IPS DF 4.7 (cell line): Measurements from ENCODE around the gene WNT3.

Experiments used
- DNase-seq: peaks from one replicate; pipeline ENCODE4 v3.0.0-alpha.2; 2013; ENCODE audit warnings: low spot score; ENCODE audit errors: extremely low read depth

Gene WNT3

DNA sequence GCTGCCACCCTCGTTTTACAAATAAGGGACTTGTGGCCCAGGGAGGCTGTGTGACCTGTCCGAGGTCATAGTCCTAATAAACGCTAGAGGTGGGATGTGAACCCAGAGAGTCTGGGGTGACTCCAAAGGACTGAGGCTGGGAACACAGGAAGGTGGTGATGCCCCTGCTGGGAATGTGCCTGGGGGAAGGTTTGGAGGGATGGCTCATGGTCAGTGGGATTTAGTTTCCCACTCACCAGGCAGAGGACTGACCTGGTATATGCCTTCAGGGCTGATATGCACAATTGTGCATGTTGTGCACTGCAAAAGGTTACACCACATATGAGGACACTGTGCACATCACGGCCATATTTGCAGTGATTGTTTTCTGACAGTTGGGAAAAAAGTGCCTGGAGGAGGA, 19.0 kb upstream of the WNT3 start:
- DNase-seq = no peak

DNA sequence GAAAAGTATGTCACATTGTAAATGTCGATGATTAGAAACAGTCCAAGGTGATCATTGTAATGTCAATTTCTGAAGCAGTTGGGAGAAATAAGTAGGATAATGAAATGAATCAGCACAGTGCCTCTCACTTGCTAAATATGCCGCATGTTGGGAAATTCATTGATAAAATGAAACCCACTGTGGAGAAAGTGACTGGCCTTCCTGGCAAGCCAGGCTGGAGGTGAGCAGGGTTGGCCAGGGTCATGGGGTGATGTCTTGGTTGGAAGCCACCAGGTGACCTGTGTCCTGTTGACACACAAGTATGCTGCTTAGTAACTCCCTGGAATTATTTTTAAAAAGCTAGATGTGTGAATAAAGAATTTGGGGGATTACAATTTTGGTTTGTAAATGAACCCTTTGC, 18.0 kb upstream of the WNT3 start:
- DNase-seq = no peak

DNA sequence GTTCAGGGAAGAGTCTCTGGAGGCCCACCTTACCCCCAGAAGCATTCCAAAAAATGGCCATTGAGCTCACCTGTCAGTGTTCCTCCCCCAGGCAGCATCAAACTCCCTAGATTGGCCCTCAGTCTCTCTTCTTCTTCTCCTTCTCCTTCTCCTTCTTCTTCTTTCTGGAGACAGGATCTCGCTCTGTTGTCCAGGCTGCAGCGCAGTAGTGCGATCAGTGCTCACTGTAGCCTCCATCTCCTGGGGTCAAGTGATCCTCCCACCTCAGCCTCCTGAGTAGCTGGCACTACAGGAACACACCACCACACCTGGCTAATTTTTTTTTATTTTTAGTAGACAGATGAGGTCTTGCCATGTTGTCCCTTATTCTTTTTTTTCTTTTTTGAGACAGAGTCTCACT, 16.4 kb upstream of the WNT3 start:
- DNase-seq = no peak

DNA sequence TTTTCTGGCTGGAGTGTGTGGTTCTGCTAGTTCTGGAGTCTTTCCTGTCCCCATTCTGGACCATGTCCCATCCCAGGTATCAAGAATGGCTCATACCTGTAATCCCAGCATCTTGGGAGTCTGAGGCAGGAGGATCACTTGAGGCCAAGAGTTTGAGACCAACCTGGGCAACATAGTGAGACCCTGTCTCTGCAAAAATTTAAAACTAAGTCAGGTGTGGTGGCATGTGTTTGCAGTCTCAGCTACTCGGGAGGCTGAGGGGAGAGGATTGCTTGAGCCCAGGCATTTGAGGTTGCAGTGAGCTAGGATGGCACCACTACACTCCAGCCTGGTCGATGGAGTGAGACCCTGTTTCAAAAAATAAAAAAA, 15.3 kb upstream of the WNT3 start:
- DNase-seq = no peak

DNA sequence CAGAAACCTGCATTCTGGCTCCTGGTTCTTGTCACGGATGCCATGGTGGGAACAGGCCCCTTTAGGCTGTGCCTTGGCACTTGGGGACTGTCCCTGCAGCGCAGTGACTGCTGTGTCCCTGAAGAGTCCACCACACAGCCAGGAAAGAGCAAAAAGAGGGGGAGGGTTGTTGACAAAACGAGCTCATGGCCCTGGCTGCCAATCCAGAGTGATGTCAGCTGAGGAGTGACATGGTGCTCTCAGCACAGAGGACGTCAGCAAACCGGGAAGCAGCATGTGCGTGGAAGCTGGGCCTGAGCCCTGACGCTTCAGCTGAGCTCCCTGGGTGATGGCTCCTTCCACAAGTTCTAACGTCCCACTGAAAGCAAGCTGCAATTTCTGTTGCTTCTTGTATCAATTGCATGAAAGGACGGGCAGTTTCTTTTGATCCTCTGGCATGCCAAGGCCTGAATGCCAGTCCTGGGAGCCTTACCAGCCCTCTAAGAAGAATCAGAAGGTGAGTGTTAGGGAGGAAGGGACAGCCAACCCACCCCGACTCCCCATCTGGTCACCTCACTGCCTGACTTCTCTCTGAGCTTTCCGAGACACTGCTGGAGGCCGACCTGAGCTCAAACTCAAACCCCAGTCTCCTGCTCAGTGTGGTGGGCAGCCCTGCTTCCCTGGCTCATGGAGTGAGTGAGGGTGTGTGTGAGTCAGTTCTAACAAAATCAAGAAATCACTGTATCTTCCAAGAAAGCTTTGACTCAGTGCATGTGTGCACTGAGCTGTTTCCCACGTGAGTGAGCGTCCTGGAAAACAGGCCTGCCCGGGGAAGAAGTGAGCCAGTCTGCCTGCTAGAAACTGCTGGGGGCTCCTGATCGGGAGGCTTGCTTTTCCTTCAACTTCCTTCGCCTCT, 14.7 kb upstream of the WNT3 start:
- no peak for DNase-seq

DNA sequence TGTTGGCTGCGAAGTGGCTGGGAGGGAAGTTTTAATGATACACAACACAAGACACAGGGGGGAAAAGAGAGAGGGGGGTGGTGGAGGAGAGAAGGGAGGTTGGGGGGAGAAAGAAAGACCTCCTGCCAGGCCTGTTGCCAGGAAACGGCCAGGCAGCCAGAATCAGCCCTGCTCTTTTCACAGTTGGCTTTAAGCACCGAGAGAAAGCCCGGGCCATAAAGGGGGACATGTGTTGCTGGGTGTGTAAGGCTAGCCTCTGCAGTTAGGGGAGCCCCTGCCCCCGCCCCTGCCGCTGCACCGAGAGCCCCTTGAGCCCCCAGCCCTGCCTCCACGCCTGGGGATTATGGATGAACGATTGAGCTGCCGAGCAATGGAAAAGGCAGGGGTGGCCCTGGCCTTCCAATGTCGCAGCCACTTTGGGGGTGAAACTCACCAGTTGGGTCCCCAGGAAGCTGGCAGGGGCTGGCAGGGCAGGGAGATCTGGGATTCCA, 13.9 kb upstream of the WNT3 start:
- DNase-seq = no peak

DNA sequence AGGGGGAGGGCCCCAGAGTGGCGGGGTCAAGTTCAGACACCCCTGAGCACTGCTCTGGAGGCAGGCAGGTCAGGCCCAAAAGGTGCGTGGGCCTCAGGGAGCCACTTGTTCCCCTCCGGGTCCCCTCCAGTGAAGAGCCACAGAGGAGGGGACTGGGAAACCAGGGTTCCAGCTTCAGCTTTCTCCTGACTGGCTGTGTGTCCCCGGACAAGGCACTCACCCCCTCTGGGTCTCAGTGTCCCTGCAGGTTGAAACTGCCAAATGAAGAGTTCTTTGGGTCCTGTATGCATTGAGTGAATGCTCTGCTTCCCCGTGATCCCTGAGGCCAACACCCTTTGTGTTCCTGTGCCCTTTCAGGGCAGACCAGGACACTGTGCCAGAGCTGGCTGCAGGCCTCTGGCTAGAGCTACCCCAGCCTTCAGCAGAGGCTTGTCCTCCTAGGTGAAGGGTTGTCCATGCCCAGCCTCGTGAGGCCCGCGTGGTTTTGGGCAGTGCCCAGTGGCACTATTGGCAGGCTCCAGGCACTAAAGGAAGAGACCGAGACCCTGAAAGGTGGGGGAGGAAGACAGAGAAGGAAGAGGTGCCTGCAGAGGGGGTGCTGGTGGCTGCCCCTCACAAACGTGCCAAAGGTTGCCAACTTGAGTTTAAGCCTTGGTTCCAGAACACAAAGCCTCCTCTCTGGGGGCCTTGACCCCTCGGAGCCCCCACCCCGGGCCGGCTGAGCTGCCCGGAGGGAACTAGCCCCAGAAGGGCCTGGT, 13.3 kb upstream of the WNT3 start:
- no peak for DNase-seq

DNA sequence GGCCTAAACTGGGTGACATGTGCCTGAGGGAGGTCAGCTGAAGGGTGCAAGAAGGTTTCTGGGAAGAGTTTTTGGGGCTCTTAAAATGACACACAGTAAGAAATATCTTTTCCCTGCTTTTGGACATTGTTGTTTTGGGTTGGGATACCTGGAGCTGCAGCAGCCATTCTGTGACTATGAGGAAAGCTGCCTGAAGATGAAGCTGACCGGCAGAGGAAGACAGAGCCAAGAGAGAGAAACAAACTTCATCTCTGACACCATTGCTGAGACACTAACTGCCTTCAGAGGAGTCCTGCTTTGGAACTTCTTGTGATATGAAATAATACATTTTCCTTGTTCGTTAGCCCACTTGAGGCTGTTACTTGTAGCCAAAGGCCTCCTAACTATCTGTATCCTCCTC, 8.8 kb upstream of the WNT3 start:
- DNase-seq = no peak

DNA sequence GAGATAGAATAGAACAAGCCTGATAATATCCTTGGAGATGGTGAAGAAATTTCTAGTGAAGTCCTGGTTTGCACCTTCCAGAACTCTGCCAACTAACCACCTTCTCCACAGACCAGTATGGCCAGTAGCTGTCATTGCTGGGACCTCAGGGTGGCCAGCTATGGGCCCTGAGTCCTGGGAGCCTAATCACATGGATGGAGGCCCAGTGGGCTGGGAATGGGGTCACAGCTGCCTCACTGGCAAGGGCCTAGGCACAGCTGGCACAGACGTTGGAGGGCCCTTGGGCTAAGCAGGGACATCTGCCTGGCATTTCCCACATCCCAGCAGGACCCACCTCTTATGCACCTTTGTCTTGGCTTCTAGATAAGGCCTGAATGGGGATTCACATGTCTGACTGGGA, 7.6 kb upstream of the WNT3 start:
- no peak for DNase-seq

DNA sequence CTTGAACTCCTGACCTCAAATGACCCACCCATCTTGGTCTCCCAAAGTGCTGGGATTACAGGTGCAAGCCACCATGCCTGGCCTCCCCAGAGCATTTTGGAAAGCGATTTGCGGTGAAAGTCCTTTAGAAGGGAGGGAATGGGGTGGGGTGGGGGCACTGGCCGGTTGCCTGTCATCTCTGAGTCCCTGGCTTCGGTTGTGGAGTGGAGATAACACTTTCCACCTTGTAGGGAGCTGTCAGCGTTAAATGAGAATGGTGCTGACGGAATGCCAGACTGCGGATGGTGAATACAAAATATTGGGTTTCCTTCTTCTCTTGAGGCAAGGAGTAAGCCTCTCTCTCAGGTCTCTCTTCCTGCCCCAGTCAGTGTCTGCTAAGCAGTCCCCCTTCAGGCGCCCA, 5.2 kb upstream of the WNT3 start:
- DNase-seq = no peak

DNA sequence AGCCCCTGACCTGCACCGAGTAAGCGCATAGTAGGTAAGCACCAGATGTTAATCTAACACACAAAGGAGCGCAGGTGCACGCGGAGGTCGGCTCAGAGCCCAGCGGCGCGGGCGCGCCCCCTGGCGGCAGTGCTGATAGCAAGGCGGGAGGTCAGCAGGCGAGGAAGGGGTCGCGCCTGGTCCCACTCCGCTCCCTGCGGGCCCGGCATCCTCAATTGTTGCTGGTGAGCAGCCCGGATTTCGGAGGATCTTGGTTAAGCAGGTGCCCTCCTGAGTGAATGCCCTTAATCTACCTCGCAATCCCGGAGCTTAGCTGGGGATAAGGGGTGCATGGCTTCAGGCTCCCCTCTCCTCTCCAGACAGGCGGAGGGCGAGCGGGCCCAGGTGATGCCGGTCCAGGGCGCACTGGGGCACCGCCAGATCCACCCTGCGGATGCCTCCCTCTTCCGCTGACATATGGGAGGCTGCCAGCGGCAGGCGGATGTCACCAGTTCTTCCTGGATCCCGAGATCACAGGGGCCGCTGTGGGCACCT, 4.0 kb upstream of the WNT3 start:
- no peak for DNase-seq

DNA sequence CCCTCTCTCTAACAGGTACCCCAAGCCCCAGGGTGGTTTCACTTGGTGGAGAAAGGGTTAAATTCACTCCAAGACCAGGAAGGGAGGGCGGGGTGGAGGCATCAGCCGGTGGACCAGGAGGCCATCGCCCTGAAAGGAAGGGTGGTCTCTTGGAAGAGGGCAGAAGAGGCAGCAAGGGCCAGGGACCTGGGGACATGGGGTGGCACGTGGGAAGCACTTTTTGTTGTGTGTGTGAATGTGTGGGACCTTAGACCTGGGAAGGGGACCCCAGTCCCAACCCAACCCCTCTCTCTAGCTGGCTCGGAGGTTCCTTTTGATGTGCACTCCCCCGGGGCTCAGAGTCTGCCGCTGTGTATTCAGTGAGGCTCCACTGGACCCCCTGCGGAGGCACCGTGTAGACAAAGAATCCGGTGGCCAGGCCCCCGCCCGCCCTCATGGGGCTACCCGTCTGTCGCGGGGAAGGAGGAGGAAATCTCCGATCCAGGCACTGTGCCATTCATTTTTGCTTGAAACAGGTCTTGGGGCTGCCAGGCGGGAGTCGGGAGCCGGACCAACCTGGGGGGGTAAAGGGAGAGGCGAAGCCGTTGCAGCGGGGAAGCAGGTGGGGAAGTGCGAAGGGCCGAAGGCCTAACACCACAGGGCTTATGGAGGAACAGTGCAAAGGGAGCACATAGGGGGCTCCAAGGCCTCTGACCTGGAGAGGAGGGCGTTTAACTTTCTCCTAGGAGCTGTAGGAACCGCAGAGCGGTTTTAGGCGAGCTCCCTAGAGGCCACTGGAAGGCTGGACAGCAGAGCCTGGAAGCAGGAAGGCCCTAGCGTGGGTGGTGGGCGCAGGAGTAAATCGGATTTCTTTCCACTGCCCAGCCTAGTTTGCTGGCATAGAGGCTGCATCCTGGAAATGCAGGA, 3.2 kb upstream of the WNT3 start:
- DNase-seq = no peak

DNA sequence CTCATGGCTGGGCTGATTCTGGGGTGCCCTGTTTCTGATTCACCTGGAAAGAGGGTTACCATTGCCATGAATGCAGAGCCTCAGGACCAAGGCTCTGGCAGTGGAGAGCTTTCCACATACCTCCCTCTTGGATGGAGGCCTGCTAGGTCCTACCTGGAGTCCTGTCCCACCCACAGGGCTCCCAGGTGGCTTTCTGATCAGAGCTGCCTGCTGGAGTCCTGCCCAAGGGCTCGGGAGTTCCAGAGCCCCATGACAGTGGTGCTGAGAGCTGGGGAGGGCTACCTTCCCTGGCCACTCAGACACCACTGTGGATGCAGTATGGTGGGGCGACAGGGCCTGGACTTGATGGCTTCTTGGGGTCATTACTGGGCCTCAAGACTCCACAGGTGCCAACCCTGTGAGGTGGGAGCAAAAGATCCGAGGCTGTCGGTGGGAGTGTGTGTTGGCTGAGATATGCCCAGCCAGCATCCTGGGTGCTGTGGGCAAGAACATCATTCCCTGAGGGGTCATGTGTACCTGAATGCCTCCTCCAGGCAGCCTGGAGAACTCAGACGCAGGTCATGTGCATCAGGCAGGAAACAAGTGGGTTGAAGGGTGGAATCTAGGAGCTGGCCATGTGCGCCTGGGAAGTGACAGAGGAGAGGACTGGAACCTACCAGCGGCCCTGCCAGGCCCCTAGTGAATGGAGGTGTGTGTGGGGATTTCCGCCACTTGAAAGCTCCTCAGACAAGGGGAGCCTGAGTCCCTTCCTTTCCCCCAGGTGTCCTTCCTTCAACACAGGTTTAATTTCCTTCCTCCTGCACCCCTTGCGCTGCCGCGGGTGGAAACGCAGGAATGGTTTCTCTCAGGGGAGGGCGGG, 2.3 kb upstream of the WNT3 start:
- no peak for DNase-seq

DNA sequence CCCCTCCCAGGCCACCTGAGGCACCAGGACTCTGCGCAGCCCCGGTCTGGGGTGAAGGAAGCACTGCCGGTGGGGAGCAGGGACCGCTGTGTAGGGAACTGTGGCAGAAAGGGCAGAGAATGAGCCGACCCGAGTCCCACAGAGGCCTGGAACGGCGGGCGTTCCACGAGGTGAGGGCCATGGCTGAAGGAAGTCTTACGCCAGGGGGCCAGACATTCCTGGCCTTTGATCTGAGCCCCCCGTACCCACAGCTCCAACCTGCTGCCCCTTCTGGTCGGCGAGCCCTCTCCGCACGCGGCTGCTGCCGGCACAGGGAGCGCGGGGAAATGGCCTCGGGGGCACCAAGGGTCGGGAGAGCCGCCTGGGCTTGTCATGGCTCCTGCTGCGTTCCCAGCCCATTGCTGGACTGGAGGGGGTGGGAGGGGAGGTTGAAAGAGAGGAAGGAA, 1.4 kb upstream of the WNT3 start:
- DNase-seq = no peak

DNA sequence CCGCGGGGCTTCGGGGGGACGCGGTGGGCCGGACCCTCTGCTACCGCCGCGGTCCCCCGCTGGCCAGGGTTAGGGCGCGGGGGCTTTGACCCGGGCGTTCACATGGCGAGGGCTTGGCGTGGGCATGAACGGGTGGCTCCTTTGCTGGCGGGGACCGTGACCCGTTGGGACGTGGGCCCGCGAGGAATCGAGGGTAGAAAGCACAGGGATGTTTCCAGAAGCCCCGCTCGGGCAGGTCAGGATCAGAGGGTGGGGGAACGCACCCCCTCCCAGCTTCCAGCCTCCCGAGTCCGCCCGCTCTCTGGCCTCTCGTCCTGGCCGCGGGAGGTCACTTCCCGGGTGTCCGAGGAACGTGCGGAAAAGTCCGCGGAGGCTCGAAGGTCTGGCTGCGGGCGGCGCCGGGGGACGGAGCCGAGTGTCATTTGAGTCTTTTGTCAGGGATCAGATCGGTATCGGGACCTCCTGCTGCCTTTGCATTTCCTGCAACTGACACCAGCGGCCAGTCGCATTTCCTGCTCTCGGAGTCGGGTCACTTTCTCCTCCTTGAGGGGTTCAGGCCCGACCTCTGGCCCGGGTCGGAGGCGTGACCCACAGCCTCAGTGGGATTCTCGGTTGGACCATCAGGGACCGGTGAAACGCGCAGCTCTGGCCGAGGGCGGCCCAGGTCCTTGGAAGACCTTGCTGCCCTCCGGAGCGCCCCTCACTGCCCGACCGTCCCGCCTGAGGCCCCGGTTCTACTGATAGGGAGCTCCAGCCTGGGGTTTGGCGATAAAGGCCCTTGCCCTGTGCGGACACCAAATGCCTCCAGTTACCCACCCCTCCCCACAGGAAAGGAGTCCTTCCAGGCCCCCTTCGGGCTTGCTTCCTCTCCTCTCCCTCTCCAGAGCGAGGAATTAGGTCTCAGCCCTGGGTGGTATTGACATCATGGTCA, 702 bp upstream of the WNT3 start:
- no peak for DNase-seq

DNA sequence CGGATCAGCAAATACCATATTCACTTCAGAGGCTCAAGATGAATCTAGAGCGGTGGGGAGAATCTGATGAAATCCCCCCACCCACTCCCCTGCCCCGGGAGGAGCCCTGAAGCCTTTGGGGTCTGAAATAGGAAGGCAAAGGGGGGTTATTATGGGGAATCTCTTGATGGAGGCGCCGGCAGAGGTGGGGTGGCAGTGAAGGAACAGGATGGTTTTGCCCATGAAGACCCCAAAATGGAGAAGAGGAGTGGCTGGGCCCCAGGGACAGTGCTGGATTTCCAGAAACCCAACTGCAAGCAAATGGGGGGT, 637 bp downstream of the WNT3 start:
- DNase-seq = no peak

DNA sequence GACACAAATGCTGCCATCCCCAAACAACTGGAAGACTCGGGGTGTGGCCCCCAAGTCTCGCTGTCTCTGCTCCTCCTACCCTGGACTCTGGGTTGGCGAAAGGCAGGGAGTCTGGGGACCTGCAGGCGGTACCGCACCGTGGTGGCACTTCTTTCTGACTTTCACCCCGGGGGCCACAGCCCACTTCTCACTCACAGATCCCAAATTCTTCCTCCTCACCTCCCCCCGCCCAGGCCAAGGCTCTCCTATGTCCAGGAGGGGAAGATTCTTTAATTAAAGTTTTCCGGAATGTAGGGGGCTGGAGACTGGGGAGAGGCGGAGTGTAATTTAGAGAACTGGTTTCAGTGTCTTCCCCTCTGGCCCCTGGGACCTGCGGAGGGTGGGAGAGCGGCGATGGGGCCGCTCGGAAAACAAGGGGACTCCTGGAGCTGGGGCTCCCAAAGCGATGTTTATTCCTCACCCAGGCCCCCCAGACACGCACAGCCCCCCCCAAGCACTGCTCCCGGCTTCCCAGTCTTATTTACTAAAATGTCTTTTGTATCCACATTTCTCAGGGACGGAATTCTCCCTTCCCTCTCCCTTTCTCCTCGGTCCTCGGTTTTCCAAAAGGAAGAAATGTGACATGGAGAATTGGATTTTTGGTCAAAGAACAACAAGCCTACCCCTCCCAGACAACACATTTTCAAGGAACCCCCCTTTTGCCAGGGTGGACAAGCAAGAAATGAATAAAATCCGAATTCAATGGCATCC, 1.2 kb downstream of the WNT3 start:
- no peak for DNase-seq

DNA sequence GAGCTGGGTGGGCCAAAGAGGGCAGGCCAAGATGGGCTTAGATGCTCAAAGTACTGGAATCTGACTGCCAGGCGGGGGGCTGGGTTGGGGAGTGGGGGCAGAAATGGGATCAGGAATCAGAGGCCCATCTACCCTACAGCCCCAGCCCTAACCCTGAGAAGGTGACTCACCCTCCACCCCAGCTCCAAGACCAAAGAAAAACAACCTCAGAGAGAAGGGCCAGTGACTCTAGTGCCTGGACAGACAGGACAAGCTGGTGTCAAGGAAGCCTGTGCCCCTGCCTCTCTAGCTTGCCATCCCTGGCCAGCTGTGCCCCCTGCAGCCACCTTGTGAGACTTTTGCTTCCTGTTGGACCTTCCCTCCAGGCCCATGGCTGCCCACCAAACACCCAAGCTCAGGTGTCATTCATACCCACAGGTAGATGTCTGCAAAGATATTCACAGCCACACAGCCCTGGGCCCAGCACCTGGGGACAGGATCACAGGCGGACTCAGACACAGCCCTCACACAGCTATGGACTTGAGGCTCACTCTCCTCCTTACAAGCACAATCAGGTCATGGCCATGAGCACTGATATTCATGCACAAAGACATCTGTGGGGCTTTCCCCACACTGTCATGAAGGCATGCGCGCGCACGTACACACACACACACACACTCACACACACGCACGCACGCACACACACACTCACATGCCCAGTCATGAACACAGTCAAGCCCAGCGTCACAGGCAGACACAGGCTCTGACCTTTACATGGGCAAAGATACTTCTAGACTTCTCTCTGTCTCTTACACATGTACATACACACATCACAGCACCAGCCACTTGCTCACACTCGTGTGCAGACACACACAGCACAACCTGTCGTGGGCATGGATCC, 2.8 kb downstream of the WNT3 start:
- no peak for DNase-seq
